OCI-M1 (cell line): ENCODE measurements around the gene NKPD1.

ENCODE experiments used
- DNase-seq: peaks from one replicate; lab custom pipeline; 2025; lab: John Stamatoyannopoulos, UW

NKPD1 gene

GRCh38 chr19:45117167-45117594, 43.6 kb downstream of the NKPD1 start:
- peak; percentile 60 for DNase-seq

DNA sequence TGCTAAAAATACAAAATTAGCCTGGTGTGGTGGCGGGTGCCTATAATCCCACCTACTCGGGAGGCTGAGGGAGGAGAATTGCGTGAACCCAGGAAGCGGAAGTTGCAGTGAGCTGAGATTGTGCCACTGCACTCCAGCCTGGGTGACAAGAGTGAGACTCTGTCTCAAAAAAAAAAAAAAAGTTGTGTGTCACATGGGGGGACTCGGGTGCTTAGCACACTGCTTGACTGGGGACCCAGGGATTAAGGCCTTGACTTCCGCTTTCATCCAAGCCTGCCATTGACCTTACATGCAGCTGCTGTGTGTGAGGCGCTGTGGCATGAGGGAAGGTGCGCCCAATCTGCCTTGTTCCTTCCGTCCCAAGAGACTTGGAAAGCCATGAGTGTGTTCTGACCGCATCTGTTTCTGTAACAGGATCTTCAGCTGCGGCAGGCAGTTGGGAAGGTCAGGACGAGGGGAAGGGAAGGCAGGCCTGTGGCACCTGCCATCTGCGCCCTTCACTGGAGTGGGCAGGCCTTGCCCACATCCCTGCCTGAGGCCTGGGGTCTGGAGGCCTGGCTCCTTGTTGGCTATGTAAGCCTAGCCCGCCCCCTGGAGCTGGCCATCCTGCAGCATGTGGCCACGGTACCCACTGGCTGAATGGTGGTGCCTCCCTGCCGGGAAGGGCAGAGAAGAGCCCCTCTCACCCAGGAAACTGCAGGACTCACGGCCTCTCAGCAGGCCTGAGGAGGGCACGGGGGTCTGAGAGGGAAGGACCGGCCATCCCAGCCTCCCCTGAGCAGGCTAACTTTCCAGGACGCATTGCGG, 44.8 kb downstream of the NKPD1 start:
- DNase-seq = no peak

DNA sequence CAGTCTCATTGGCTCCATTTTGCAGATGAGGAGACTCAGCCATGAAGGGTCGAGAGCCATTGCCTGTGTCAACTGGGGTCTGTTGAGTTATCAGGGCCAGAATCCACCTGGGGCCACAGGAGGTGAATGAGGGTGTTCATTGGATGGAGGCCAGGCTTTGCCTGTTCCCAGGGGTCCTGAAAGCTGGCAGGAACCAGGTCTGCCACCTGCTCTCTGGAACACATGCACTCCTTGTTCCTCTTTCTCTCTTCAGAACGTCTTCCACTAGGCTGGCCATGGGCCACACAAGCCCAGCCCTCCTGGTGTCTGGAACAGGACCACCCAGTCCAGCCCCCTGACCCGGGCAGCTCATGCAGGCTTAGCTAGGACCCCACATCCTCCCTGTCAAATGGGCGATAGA, 46.7 kb downstream of the NKPD1 start:
- no peak for DNase-seq

- no peak for DNase-seq
Measured at GRCh38 chr19:45113628-45114027, 47.2 kb downstream of the NKPD1 start.

DNA sequence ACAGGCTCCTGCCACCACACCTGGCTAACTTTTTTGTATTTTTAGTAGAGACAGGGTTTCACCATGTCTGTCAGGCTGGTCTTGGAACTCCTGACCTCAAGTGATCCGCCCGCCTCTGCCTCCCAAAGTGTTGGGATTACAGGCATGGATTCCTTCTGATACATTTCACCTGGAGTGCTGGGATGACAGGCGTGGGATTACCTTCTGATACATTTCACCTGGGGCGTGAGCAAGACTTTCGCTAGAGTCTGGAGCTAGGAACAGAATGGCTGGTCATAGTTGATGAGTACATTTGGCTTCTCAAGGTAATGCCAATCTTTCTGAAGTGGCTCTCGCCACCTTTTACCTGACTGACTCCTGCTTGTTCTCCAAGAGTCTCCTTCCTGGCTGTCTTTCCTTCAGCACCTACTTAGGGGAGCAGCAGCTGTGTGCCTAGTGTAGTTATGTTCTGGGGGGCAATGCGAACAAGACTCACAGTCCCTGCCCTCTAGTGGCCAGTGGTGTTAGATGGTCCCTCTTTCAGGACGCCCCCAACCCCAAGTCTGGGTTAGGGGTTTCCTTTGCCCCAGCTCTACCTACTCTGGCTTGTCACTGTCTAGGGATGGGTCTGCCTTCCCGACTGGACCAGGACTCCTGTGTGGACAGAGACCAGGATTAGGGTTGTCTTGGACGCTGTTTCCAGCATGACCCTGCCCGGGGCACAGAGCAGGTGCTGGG, 48.5 kb downstream of the NKPD1 start:
- DNase-seq = no peak
